GM12865 (cell line): Measurements from ENCODE around the gene UBA3.

Experiments
- DNase-seq: peaks from one replicate; pipeline ENCODE4 v3.0.0; 2010; ENCODE audit warnings: low read depth
- H3K4me3 ChIP-seq: 2 replicates; pipeline ENCODE4 v1.5.1; 2011; ENCODE audit warnings: mild to moderate bottlenecking, low read depth, low read length, control low read depth
- TF ChIP-seq, protein P1 (sequence below): IDR thresholded peaks from 2 replicates; pipeline ENCODE4 v1.5.1; 2011; ENCODE audit warnings: low read length, control low read depth, low read depth, inconsistent platforms; ENCODE audit not compliant: insufficient read depth; ENCODE audit errors: missing control alignments

Gene UBA3

DNA sequence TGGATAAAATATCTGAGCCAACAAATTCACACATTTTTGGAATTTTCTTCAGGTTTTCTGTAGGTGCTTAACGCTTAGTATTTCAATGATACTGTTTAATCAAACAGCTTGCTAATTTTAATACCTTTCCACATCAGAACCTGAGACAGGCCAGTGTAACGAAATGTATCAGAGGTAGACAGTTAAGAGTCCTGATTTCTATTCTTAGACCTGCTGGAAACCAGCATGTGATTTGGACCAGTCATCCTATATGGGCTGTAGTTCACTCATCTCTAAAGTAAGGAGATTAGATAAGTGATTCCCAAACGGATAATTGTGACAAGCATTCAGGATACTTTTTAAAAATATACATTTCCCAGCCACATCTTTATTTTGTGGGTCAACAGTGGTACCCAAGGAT lies 23.0 kb upstream of the UBA3 start:
- TF ChIP-seq, protein P1, sequence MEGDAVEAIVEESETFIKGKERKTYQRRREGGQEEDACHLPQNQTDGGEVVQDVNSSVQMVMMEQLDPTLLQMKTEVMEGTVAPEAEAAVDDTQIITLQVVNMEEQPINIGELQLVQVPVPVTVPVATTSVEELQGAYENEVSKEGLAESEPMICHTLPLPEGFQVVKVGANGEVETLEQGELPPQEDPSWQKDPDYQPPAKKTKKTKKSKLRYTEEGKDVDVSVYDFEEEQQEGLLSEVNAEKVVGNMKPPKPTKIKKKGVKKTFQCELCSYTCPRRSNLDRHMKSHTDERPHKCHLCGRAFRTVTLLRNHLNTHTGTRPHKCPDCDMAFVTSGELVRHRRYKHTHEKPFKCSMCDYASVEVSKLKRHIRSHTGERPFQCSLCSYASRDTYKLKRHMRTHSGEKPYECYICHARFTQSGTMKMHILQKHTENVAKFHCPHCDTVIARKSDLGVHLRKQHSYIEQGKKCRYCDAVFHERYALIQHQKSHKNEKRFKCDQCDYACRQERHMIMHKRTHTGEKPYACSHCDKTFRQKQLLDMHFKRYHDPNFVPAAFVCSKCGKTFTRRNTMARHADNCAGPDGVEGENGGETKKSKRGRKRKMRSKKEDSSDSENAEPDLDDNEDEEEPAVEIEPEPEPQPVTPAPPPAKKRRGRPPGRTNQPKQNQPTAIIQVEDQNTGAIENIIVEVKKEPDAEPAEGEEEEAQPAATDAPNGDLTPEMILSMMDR, result no peak
- H3K4me3 ChIP-seq, result no peak overlapping the region
- DNase-seq, result no peak

DNA sequence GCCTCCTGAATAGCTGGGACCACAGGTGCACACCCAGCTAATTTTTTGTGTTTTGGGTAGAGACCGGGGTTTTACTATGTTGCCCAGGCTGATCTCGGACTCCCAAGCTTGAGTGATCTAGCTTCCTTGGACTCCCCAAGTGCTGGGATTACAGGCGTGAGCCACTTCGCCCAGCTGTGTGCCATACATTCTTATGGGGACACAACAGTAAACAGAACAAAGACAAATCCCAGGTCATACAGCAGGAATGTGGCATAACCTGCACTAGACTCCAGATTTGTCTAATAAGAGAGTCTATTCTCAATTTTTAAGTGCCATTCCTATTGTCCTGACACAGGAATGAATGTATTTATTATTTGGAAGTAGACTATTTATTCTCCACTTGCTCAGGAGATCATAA lies 22.2 kb upstream of the UBA3 start:
- H3K4me3 ChIP-seq, result no peak overlapping the region
- TF ChIP-seq, protein P1, result no peak
- no peak for DNase-seq

DNA sequence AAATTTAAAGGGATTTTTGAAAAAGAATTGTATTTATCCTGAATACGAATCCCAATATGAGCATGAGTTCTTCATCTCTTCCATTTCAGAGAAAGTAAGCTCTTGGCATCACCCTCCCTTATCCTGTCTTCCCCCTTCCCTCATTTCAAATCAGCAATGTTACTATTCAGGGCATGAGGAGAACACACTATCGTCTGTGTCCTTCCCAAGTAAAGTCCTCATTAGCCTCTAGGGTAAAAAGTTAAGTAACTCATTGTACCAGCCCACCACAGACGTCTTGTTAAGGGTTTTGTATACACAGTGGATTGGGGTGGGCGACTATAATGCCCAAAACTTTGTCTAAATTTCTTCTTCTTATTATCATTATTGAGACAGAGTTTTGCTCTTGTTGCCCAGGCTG lies 19.4 kb upstream of the UBA3 start:
- no peak for DNase-seq
- TF ChIP-seq, protein P1, result no peak
- H3K4me3 ChIP-seq, result no peak overlapping the region

DNA sequence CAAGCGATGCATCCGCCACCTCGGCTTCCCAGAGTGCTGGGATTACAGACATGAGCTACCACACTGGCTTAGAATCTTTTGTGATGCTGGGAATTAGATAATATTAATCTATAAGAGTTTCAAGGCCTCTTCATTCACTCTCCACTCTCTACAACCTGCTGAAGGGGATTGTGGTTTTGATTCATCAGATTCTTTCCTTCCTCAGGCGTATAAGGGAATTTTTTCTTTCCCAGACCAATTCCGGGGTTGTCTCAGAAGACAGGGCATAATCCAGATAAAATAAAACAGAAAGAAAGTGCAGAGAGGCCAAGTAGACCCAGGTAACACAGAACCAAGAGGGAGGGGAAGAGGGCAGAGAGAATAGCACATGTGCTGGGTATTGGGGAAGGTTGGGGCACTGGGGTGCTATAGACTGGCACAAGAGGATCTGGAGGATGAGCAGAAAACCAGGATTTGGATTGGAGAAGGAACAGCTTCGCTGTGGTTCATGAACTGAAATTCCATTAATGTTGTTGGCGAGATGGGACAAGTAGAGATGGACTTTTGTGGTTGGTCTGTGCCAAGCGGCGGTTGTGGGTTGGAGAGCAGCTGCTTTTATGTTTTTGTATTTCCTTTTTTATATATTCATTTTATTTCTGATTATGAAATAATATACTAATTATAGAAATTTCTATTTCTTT lies 17.4 kb upstream of the UBA3 start:
- TF ChIP-seq, protein P1, result no peak
- no peak for DNase-seq

DNA sequence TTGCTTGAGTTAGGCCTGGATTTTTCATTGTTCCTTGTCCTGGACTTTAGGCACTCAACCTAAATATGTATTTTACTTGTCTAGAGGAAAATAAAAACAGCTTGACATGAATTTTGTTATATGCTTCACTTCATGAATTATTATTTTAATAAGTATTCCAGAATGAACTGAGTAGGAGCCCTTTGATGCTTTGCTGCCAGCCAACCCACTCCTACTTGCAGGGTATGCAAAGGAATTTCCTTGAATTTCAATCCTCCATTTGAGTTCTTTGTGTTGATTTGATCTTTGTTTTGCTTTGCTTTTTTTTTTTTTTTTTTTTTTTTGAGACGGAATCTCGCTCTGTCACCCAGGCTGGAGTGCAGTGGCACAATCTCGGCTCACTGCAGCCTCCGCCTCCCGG lies 16.1 kb upstream of the UBA3 start:
- TF ChIP-seq, protein P1, result no peak
- no peak for DNase-seq

More for the DNA sequence above, 17.4 kb upstream of the UBA3 start:
- no peak overlapping the region for H3K4me3 ChIP-seq

DNA sequence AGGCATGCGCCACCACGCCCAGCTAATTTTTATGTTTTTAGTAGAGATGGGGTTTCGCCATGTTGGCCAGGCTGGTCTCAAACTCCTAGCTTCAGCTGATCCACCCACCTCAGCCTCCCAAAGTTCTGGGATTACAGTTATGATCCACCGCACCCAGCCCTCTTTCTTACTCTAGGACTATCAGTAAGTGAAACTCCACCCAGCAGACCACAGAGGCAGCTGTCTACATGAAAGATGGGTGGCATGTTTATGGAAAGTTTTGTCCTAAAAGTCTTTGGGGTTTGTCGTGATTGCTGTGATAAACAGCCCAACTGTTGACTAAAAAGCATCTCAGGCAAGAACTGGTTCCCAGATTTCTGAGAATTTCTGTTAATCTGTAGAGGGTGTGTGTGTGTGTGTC lies 15.5 kb upstream of the UBA3 start:
- DNase-seq, result peak; percentile 34
- H3K4me3 ChIP-seq, result no peak overlapping the region
- TF ChIP-seq, protein P1, result no peak

More for the DNA sequence above, 16.1 kb upstream of the UBA3 start:
- H3K4me3 ChIP-seq, result no peak overlapping the region
